Loucy (cell line): ENCODE measurements around the gene PODXL.

Source experiments
- CTCF ChIP-seq: fragments of 200-600 bp; sonication (generic); conservative IDR thresholded peaks from 2 replicates; pipeline ENCODE4 v1.5.1; 2014; ENCODE audit warnings: mild to moderate bottlenecking, antibody characterized with exemption, low read length
- EZH2phosphoT487 ChIP-seq: fragments of 200-600 bp; IDR thresholded peaks from 2 replicates; pipeline ENCODE4 v1.6.1; 2018; ENCODE audit warnings: antibody characterized with exemption, mild to moderate bottlenecking, moderate library complexity, borderline replicate concordance

- TF ChIP-seq CTCF (no peak), EZH2phosphoT487 (no peak)
Observed at GRCh38 chr7:131533151-131533559, 23.3 kb downstream of the PODXL start.
